PC-3 (cell line): Measurements from ENCODE around the gene GABBR2. TPM values are rescaled to one million over a fixed set of nuclear protein-coding genes. Genes with fewer than 3 reads are reported as not detected.

ENCODE experiments used
- ATAC-seq: fragments of 200-7000 bp; cut with Tn5 transposase; 2 replicates; pipeline ENCODE4 v1.9.1; 2020; ENCODE audit warnings: mild to moderate bottlenecking, moderate library complexity
- BruUV-seq: library from RNA; stranded (reverse); fragments of 400-500 nt; replicated peaks from 2 replicates; lab custom pipeline; 2021; lab: Mats Ljungman, UMichigan
- CTCF ChIA-PET: fragments of 300-600 bp; sonication (Branson Sonifier 250); formaldehyde crosslinking; loops from one replicate; lab custom pipeline; 2022; ENCODE audit warnings: antibody characterized with exemption; lab: Charles Lee
- POLR2A ChIA-PET: fragments of 300-600 bp; sonication (Branson Sonifier 250); formaldehyde crosslinking; loops from one replicate; lab custom pipeline; 2022; ENCODE audit warnings: antibody characterized with exemption; ENCODE audit not compliant: unreplicated experiment; lab: Charles Lee
- DNase-seq: peaks from one replicate; pipeline ENCODE4 v3.0.0-alpha.2; 2015
- H2AFZ ChIP-seq: fragments of 300-600 bp; sonication (generic); 2 replicates; pipeline ENCODE4 v1.6.0; 2016; ENCODE audit warnings: antibody characterized with exemption, low read length
- H3F3A ChIP-seq: fragments of 300-600 bp; sonication (generic); one replicate; pipeline ENCODE4 v1.6.0; 2017; ENCODE audit warnings: antibody characterized with exemption, low read length, control low read depth, mild to moderate bottlenecking; ENCODE audit not compliant: unreplicated experiment
- H3K27ac ChIP-seq: fragments of 300-600 bp; sonication (generic); 2 replicates; pipeline ENCODE4 v1.5.1; 2016; ENCODE audit warnings: mild to moderate bottlenecking, low read length
- H3K27me3 ChIP-seq: fragments of 300-600 bp; sonication (generic); 2 replicates; pipeline ENCODE4 v1.6.1; 2016; ENCODE audit warnings: low read length, mixed read lengths
- H3K36me3 ChIP-seq: fragments of 300-600 bp; sonication (generic); 2 replicates; pipeline ENCODE4 v1.6.1; 2016; ENCODE audit warnings: low read depth, mixed run types, low read length, mixed read lengths
- H3K4me1 ChIP-seq: fragments of 300-600 bp; sonication (generic); 2 replicates; pipeline ENCODE4 v1.5.1; 2016; ENCODE audit warnings: low read length; ENCODE audit not compliant: insufficient read depth
- H3K4me2 ChIP-seq: fragments of 300-600 bp; sonication (generic); 2 replicates; pipeline ENCODE4 v1.6.0; 2016; ENCODE audit warnings: low read length
- H3K4me3 ChIP-seq: fragments of 300-600 bp; sonication (generic); 2 replicates; pipeline ENCODE4 v1.5.1; 2016; ENCODE audit warnings: mild to moderate bottlenecking, low read length, mixed read lengths
- H3K79me2 ChIP-seq: fragments of 300-600 bp; sonication (generic); 2 replicates; pipeline ENCODE4 v1.6.1; 2017; ENCODE audit warnings: low read length, mixed read lengths
- H3K9ac ChIP-seq: fragments of 300-600 bp; sonication (generic); 2 replicates; pipeline ENCODE4 v1.6.0; 2016; ENCODE audit warnings: mild to moderate bottlenecking, low read length
- H3K9me2 ChIP-seq: fragments of 300-600 bp; sonication (generic); replicated peaks from 2 replicates; pipeline ENCODE4 v1.6.1; 2016; ENCODE audit warnings: mixed run types, low read length, mixed read lengths
- H3K9me3 ChIP-seq: fragments of 300-600 bp; sonication (generic); 2 replicates; pipeline ENCODE4 v1.6.1; 2016; ENCODE audit warnings: low read length, mixed read lengths
- H4K20me1 ChIP-seq: fragments of 300-600 bp; sonication (generic); 2 replicates; pipeline ENCODE4 v1.6.1; 2016; ENCODE audit warnings: low read length, mixed read lengths
- EZH2 ChIP-seq: fragments of 300-600 bp; sonication (generic); IDR thresholded peaks from one replicate; pipeline ENCODE4 v1.6.1; 2017; ENCODE audit warnings: antibody characterized with exemption, mild to moderate bottlenecking, low read length; ENCODE audit not compliant: unreplicated experiment
- EZH2phosphoT487 ChIP-seq: fragments of 300-600 bp; sonication (generic); IDR thresholded peaks from 2 replicates; pipeline ENCODE4 v1.6.1; 2018; ENCODE audit warnings: mild to moderate bottlenecking, antibody characterized with exemption, low read length, borderline replicate concordance
- intact Hi-C: fragments of 100-400 bp; cut with micrococcal nuclease; formaldehyde crosslinking; loops from 2 replicates; pipeline ENCODE4 v1.9.0; 2023
- total RNA-seq: library from RNA; depleted of rRNA; stranded (reverse); fragments of >200 nt; gene quantifications from 2 replicates; pipeline ENCODE4 v1.2.3, GENCODE V29; 2014
- TF ChIP-seq, protein P1 (sequence below): fragments of 300-600 bp; sonication (generic); conservative IDR thresholded peaks from 2 replicates; pipeline ENCODE4 v1.5.1; 2017; ENCODE audit warnings: antibody characterized with exemption, low read depth, mild to moderate bottlenecking, low read length

GABBR2 gene
- total RNA-seq, 1 experiment from 2014 or later = 0.44 TPM

DNA sequence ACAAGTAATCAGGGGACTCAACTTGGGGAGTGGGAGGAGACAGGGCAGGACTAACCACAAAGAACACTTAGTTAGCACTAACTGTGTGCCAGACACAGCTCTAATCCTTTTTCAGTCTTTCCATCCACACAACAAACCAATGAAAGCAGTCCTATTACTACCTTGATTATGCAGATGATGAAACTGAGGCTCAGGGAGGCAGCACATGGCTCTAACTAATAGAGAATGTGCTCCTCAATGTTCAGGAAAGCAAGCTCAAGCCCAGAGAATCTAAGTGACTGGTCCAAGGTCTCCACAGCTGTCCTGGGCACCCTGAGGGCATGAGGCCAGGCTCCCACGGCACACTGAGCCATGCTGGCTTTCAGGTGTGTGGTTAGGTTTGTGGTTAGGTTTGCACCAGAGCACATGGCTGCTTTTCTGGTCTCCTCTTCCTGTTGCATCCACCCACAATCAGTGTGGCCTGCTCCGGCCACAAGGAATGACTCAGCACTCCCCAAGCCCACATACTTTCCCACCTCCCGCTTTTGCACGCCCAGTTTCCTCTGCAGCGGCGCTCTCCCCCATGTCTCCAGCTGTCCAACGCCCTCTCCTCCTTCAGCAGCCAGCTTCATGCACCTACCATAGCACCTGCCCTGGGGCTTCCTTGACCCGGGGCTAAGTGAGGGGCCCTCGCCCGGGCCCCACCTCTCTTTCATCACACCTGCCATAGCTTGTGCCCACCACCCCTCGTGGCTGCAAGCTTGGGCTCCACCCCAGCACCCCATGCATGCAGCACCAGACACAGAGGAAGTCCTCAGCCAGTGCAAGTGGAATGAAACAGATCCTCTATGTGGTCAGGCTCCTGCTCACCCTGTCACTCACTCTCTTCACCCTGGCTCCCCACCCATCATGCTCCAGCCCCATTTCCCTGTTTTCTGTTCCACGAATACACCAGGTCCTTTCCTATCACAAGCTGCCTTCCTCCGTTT lies 133.1 kb downstream of the GABBR2 start:
- ATAC-seq = peak; percentile 71
- peaks cover 12% of the 10 kb centered on the region for H3K4me1 ChIP-seq
- H3K9ac ChIP-seq = no peak overlapping the region
- TF ChIP-seq EZH2phosphoT487 = no peak
- no peak for TF ChIP-seq EZH2
- TF ChIP-seq, protein P1, sequence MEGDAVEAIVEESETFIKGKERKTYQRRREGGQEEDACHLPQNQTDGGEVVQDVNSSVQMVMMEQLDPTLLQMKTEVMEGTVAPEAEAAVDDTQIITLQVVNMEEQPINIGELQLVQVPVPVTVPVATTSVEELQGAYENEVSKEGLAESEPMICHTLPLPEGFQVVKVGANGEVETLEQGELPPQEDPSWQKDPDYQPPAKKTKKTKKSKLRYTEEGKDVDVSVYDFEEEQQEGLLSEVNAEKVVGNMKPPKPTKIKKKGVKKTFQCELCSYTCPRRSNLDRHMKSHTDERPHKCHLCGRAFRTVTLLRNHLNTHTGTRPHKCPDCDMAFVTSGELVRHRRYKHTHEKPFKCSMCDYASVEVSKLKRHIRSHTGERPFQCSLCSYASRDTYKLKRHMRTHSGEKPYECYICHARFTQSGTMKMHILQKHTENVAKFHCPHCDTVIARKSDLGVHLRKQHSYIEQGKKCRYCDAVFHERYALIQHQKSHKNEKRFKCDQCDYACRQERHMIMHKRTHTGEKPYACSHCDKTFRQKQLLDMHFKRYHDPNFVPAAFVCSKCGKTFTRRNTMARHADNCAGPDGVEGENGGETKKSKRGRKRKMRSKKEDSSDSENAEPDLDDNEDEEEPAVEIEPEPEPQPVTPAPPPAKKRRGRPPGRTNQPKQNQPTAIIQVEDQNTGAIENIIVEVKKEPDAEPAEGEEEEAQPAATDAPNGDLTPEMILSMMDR = no peak
- peak overlapping the region; percentile 32; the same call in 1 of the 2 replicates for H3K4me2 ChIP-seq
- no TSS peak for BruUV-seq
- H4K20me1 ChIP-seq = no peaks in the 10 kb centered on the region
- POLR2A ChIA-PET = interaction anchor here (0.6 kb wide), 1 partner anchor 643 kb away, joined by 3 read pairs; no protein-coding TSS in a partner anchor
- H2AFZ ChIP-seq = no peak overlapping the region
- intact Hi-C loops = no loop called here
- DNase-seq = peak; percentile 75
- no peak overlapping the region for H3K4me3 ChIP-seq
- no peaks in the 10 kb centered on the region for H3K79me2 ChIP-seq
- no peaks in the 10 kb centered on the region for H3K9me3 ChIP-seq
- no peaks in the 10 kb centered on the region for H3F3A ChIP-seq
- CTCF ChIA-PET = no interaction called here
- H3K27me3 ChIP-seq = no peaks in the 10 kb centered on the region
- H3K36me3 ChIP-seq = no peaks in the 10 kb centered on the region
- no peaks in the 10 kb centered on the region for H3K9me2 ChIP-seq
- H3K27ac ChIP-seq = peak overlapping the region; percentile 22; the same call in 1 of the 2 replicates

DNA sequence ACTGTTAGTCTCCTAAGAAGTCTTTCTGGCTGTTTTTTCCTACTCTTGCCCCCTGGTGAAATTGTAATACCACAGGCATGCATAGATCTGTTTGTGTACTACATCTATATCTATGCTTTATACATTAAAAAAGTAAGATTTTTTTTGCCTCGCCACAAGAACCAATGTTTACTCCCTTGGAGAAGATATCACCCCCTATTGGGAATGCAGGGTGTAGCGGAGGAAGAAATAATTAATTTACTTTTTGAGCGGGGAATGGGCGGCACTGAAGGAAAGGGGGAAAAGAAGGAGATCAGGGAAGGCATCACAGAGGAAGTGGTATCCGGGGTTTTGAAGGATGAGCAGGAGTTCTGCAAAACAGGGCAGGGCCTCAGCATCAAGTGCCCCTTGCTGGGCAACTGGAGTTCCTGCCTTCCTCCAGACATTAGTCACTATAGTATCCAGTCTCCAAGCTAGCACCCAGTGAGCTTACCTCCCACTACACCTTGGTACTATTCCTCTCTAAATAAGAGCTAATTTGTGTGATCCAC lies 134.9 kb downstream of the GABBR2 start:
- Histone ChIP-seq H3K4me1 (peaks cover 12% of the 10 kb centered on the region), H3K4me3 (no peak overlapping the region), H3K27me3 (no peaks in the 10 kb centered on the region), H3F3A (no peaks in the 10 kb centered on the region), H3K79me2 (no peaks in the 10 kb centered on the region), H3K36me3 (no peaks in the 10 kb centered on the region), H2AFZ (no peak overlapping the region), H3K9ac (no peak overlapping the region), H3K9me2 (no peaks in the 10 kb centered on the region), H3K9me3 (no peaks in the 10 kb centered on the region), H4K20me1 (no peaks in the 10 kb centered on the region), H3K4me2 (no peak overlapping the region), H3K27ac (no peak overlapping the region)
- CTCF ChIA-PET = no interaction called here
- no peak for ATAC-seq
- TF ChIP-seq, protein P1 = no peak; the same call in 1 of the 2 replicates
- TF ChIP-seq EZH2 (no peak), EZH2phosphoT487 (no peak)
- no peak for DNase-seq
- BruUV-seq = no TSS peak
- POLR2A ChIA-PET = no interaction called here
- intact Hi-C loops = no loop called here
